ENCODE measurements around the gene CYB5R3.
"Not testable (repeated sequence)": the region's sequence is repeated elsewhere in the genome, so short reads cannot be mapped to it uniquely, and the experiment has no call there.

The CYB5R3 gene

DNA sequence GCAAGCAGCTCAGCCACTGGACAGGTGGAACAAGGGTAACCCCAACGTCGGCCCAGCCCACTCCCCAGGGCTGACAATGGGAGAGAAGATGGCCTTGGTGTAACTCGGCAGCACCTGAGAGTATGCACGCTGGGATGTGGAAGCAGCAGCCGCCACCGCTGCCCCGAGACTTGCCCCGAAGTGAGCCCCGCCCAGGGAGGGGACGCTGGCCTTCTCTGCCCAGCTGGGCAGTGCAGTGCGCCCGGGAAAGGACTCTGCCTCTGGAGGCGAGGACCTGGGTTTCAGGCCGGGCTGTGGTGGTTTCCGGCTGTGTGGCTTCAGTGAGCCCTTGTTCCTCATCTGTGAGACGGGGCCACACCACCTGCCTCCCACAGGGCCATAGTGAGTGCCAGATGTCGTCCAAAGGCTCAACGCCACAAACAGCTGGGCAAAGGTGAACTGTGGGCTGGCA, 25.9 kb downstream of the CYB5R3 start:
- no peak for DNase-seq (ENCODE audit: low spot score)

DNA sequence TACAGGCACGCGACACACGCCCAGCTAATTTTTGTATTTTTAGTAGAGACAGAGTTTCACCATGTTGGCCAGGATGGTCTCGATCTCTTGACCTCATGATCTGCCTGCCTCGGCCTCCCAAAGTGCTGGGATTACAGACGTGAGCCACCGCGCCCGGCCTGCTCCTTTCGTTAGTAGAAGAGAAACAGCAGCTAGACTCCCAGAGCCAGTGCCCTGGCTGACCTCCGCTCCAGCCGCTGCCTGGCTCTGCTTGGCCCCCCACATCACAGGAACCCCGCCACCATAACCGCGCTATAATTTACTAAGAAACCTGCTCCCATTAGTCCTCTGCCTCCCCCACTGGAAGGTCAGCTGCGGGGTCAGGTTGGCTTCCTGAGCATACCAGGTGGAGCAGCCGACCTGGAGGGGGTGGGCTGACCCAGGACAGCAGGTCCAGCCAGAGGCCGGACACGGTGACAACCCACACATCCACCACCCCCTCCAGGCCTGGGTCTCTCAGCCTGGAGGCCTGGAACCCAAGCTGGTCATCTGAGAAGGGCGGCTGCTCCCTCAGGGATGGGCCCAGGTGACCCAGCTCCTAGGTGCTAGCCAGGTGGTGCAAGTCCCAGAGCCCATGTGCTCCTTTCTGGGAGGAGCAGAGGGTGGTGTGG, 27.0 kb downstream of the CYB5R3 start:
- no peak for DNase-seq (ENCODE audit: low spot score)

DNA sequence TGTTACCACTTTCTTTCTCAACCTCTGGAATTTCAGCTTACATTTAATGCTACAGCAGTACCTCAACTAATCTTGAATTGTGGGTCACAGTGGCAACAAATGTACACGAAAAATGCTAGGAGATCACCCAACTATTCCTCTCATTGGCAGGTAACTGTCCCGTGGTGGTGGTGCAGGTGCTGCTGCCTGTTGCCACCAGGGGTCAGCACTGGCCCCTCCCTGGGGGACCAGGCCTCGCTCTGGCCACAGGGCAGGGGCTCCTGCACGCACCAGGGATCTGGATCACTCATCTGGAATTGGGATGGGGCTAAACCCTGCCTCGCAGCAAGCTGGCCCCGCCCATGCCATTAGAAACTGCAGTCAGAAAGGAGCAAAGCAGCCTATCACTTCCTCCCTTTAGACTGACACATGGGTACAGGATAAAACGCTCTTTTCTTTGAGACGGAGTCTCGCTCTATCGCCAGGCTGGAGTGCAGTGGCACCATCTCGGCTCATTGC, 27.6 kb downstream of the CYB5R3 start:
- DNase-seq (ENCODE audit: low spot score), result peak; percentile 55

DNA sequence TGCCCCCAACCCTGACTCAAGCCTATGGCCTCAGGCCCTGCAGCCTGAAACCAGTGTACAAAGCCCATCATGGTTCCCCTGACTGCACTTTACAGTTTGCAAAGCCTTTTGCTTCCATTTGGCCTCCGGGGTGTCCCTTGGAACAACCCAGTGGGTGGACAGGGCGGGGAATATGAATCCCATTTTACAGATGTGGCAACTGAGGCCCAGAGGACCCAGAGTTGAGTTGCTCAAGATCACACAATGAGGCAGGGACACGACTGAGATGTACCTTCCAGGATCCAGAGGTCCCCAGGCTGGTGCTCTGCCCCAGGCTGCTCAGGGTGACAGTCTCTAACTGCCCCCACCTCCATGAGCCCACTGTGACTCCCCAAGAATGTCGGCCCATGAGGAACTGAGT, 29.1 kb downstream of the CYB5R3 start:
- no peak for DNase-seq (ENCODE audit: low spot score)

DNA sequence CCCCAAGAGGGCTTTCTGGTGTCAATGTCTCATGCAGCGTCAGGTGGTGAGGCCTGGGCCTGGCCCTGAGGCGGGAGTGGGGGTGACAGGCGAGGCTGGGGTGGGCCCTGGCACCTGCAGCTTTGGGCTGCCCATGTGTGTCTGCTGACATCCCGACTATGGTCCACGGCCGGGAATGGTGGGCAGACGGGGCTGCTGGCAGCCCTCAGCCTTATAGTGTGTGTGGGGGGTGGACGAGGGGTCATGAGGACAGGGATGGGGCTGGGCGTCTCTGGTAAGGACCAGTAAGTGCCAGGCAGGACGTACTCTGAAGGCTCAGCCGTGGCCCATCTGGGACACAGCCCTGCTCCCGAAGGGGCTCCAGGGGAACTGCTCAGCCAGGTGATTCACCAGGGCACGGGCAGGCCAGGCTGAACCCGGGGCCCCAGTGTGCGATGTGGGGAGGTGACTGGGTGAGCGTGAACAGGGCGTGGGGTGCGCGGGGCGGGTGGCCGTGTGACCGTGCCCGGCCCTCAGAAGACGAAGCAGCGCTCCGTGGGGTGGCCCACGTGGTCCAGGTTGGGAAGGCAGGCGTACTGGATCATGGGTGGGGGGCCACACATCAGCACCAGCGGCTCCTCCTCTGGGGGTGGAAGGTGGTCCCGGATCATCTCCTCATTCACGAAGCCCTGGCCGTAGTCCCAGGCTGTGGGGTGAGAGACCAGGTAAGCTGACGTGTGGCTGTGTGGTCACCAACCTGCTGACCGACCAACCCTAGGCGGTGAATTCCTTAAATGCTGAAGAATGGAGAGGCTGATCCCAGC, 29.7 kb downstream of the CYB5R3 start:
- DNase-seq (ENCODE audit: low spot score), result no peak

DNA sequence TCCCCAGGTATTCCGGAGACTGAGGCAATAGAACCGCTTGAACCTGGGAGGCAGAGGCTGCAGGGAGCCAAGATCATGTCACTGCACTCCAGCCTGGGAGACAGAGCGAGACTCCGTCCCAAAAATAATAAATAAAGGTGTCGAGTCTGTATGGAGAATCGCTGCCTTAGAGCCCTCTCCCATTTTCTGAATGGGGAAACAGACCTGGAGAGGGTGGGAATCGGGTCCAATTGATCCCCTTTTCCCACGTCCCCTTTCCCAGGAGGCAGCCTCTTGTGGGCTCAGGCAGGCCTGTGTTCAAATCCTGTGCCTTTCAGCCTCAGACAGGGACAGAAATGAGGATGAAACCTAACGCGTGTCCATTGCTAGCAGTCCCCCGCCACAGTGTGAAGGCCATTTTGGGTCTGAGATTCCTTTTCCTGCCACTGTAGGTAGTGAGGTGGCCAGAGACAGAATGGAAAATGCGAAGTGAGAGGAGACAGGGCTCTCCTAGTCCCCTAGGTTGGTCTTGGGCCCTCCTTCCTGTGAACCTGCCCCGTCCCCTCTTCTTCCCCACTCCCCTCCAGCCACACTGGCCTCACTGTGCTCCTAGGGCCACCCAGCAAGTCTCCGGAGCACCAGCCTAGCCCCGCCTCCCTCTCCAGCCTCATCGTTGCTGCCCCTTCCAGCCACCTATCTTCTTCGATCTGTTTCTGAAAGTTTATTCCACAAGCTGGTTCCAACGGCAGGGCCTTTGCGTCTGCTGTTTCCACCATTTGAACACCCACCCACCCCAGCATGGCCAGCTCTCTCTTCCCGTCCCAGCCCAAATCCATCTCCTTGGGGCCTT, 31.8 kb downstream of the CYB5R3 start:
- DNase-seq (ENCODE audit: low spot score), result no peak

DNA sequence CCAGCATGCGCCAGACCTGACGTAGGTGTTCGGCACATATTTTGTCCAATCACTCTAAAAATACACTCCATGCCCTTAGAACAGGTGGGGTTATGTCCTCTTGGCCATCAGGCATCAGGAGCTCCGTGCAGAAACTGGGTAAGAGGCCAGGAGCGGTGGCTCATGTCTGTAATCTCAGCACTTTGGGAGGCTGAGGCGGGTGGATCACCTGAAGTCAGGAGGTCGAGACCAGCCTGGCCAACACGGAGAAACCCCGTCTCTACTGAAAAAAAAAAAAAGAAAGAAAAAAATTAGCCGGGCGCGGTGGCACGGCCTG, 33.4 kb downstream of the CYB5R3 start:
- not testable (repeated sequence) for DNase-seq (ENCODE audit: low spot score)

DNA sequence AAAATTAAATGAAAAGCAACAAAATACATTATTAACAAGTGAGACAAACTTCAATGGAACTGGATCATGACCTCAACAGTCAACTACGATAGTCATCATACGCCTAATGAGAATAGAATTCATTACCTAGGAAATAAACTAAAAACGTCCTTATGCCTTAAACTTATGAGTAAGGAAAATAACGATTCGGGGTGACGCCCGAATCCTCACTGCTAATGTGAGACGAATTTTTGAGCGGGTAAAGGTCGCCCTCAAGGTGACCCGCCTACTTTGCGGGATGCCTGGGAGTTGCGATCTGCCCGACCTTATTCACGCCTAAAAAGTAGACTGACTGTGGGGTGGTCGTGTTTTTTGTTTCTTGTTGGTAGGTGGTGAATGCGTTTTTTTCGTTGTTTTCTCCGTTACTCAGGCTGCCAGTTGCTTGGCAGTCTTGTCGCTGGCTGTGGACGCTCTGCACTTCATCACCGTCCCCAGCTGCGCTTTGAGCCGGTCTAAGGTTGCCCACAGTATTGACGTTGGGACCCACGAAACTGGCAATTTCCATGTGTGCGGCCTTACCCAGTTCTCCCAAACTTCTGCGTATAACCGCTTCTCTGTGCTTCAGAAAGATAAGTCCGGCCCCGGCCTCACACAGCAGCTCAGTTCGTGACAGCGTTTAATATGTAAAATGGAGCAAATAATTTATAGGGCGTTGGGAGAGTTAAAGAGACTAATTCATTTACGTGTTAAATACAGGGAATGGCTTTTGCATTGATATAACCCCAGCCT, 33.9 kb downstream of the CYB5R3 start:
- peak; percentile 96 for DNase-seq (ENCODE audit: low spot score)

DNA sequence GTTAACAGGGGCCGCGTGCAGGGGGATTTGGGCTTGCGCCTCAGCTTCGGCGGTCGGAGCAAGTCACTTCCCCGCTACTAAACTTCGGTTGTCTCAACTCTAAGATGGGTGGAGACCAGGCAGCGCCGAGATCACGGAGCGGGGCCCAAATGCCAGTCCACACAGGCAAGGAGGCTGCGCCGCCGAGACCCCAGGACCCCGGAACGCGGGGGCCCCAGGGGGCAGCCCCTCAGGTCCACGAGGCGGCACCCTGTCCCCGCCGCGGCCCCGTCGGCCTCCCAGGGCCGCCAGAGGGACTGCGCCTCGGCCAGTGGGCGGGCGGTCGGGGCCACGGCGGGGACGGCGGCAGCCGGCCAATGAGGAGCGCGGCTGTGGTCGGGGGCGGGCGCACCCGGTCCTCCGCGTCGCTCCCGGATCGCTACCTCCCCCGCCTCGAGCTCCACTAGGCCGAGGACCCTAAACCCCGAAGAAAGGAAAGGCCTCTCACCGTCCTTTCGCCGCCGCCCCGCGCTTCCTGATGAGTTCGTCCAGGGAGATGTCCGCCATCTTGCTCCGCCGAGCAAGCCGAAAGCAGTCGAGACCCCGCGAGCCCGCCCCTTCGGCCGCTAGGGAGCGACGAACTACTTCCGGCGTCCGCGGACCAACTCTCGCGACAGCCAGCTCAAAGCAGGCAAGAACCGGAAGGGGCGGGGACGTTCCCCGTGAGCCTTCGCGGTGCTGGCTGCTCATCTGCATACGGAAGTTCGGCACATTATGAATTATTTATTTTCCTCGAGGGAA, 34.7 kb downstream of the CYB5R3 start, which contains the start of gene POLDIP3:
Gene POLDIP3, minus strand, starts transcription at position 572 of the 780 bp plus-strand sequence. Its CDS starts 26 bp downstream, at position 546.
- DNase-seq (ENCODE audit: low spot score), result peak; percentile 97

DNA sequence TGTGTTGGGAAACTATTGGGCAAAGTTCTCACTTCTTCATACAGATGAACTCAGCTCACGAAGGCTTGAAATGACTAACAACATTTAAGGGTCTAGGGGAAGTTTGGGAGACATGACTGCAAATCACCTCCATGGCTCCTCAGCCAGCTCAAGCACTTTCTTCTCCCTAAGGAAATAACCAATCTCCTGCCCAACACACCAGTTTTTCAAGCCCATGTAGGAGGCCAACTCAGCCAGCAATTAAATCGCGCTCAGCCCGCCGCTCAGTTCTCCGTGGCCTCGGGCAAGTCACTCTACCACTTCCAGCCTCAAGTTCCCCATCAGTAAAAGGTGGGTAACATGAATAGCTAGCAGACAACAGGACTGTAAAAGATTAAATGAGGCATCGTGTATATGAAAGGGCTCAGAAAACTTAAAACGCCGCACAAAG, 35.3 kb downstream of the CYB5R3 start:
- no peak for DNase-seq (ENCODE audit: low spot score)

DNA sequence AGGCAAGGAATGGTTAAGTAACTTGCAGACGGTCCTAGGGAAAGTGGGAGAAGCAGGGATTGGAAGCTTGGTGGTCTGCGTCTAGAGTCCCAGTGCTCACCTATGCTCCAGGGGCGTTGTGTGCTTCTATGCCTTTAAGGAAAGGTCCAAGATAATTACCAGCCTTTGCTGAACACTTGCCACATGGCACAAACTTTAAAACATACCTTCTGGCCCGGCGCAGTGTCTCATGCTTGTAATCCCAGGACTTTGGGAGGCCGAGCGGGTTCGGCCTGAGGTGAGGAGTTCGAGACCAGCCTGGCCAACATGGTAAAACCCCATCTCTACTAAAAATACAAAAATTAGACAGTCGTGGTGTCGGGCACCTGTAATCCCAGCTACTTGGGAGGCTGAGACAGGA, 36.9 kb downstream of the CYB5R3 start:
- no peak for DNase-seq (ENCODE audit: low spot score)

DNA sequence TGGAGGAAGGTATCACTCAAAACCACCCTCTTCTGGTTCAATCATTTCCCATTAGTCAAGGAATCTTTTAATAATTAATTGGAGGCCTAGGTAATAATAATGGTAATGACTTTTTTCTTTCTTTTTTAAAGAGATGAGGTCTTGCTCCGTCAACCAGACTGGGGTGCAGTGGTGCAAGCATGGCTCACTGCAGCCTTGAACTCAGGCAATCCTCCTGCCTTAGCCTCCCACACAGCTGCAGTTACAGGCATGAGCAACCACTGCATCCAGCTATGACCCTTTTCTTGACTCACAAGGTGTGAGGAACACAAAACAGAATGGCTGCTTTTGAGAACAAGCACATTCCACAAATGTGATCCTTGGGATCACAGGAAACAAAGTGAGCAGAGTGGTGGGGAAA, 38.1 kb downstream of the CYB5R3 start:
- no peak for DNase-seq (ENCODE audit: low spot score)

DNA sequence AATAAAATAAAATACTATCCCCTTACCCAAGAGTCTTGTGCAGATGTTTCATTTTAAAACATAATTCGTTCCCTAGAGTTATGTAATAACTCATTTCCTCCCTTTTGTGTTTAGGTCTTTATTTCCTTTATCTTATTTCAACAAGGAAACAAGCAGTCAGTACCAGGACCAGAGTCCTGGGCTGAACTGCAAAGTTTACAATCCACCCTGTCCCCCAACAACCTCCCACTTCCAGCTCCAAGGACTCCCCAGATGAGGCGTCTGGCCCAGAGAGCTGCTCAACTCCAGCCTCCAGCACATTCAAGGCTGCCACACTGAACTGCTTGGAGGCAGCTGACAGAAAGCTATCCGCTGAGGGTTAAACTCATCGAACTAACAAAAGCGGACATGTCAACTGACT, 39.0 kb downstream of the CYB5R3 start:
- no peak for DNase-seq (ENCODE audit: low spot score)

DNA sequence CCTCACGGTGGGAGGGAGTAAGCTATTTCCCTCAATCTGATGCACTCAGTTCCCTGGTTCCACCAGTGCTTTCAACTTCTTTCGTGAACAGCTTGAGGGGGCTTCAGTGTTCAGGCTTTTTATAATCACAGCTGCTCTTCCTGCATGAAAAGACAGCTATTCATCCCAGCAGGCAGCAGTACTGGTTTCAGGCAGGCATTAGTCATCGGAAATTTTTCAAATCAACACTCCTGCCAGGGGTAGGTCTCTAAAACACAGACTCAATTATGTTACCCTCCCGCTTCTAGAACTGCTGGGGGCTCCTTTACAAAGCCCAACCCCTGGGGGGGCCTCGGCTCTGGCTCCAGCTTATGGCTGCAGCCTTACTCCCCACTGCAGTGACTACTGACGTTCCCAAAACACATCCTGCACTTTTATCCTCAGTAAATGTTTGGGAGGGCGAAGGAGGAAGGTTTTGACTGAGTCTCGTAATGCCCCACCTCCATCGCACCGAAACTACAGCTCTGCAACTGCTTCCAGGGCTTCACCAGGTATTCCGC, 40.3 kb downstream of the CYB5R3 start:
- DNase-seq (ENCODE audit: low spot score), result no peak

DNA sequence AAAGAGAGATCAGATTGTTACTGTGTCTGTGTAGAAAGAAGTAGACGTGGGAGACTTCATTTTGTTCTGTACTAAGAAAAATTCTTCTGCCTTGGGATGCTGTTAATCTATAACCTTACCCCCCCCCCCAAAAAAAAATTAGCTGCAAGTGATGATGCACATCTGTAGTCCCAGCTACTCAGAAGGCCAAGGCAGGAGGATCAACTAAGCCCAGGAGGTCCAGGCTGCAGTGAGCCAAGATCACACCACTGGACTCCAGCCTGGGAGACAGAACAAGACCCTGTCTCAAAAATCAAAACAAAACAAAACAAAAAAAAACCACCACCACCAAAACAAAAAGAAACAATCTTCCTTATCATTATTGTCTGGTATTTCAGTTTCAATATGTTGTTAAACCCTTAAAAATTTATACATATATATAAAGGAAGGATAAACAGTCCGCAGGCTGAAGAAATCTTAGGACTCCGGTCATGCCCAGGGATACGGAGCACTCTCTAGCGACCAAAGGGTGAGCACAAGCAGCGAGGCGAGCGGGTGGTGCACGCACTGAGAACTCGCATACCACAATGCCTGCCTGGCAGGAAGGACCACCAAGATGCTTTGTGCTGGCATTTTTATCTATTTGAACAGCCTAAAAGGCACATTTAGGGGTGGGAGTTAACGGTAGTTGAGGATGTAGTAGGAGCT, 40.9 kb downstream of the CYB5R3 start:
- DNase-seq (ENCODE audit: low spot score), result no peak

DNA sequence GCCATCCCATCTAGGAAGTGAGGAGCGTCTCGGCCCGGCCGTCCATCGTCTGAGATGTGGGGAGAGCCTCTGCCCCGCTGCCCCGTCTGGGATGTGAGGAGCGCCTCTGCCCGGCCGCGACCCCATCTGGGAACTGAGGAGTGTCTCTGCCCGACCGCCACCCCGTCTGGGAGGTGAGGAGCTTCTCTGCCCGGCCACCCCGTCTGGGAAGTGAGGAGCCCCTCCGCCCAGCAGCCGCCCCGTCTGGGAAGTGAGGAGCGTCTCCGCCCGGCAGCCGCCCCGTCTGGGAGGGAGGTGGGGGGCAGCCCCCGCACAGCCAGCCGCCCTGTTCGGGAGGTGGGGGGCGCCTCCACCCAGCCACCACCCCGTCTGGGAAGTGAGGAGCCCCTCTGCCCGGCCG, 41.6 kb downstream of the CYB5R3 start:
- DNase-seq (ENCODE audit: low spot score), result not testable (repeated sequence)

DNA sequence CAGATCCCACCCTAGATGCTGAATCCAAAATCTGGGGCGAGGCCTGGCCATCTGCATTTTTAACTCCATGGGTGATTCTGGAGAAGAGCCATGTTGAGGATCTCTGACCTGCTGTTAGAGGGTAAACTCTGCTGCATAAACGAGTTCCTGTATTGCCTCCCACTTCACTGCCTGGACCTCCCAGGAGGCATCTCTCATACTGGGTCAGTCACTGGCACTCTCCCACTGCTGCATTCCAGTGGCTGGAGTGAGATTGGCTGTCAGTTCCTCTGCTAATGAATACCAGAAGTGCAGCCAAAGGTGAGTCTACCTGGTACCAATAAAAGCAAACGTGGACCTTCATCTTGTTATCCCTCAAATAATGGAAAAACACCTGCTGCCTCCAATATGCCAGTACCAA, 44.8 kb downstream of the CYB5R3 start:
- no peak for DNase-seq (ENCODE audit: low spot score)

DNA sequence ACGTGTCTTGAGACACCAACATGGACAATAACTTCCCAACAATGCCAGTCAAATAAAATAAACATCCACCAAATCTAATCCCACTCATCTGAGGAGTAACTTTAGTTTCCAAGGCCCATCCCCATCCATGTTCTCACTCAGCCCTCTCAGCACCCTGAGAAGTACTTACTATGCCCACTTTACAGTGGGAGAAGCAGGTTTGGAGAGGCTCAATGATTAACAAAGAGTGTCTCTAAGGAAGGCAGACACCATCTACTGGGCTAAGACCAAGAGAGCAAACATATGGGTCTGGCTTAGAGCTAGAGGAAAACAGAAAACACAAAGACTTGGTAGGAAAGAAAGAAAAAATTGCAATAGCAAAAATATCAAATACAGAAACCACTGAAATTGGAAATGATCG, 45.8 kb downstream of the CYB5R3 start:
- DNase-seq (ENCODE audit: low spot score), result no peak

DNA sequence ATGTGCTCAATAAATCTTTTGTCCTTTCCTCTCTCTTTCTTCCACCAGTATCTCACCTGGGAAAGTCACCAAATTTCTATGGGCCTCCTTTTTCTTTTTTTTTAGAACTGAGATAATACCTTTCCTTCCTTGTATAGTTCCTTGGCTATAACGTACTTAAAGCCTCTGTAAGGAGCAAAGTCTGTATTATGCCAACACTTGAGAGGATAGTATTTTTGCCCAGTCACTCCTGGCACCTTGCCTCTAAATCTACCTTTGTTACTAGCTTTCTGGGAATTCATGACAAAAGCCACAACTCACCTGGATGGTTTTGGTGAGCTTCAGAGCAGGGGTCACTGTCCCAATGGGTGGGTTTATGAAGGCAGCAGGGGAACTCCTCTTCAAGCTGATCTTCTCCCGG, 46.7 kb downstream of the CYB5R3 start:
- DNase-seq (ENCODE audit: low spot score), result no peak

DNA sequence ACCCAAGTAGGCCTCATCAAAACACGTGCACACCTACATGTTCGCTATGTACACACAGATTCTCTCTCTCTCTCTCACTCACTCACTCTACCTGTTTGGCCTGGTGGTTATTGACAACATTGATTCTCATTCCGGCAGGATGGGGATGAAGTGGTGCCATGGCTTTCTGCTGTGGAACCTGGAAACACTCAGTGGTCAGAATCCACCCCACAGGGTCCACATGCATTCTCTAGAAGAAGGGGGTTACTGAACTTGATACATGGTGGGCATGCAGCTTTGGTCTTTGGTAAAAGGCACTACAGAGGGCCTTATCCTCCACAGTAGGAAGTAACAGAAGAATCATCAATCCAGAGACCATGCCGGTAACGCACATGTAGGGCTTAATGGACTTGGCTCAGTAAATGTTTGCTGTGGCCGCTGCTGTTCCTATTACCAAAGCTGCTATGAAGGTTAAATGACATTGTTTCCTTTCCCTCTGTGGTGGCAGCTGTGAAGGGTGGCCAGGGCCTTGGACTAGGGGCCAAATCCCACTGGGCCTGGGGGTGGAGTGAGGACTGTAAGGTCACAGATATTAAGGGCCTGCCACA, 47.2 kb downstream of the CYB5R3 start:
- no peak for DNase-seq (ENCODE audit: low spot score)

All from cerebellar cortex (tissue), 1 donor.